K562 treated with DMSO at 1 percent for 12 hours (cell line): Measurements from ENCODE around the gene ZNF768. TPM values are rescaled to one million over a fixed set of nuclear protein-coding genes. Genes with fewer than 3 reads are reported as not detected.

Source experiments
- total RNA-seq: library from RNA; unstranded; fragments of 300-600 nt; gene quantifications from 2 replicates; pipeline ENCODE4 v1.2.3, GENCODE V29; 2022; ENCODE audit not compliant: insufficient read depth

ZNF768 gene
- total RNA-seq = 56.9 and 67.2 TPM in 2 replicates

GRCh38 chr16:30526137-30526822 lies at the start of gene ZNF768:
Gene ZNF768 (minus strand): TSS chr16:30526566. CDS start chr16:30526413, 153 bp downstream.

GRCh38 chr16:30571445-30572322 lies 45.3 kb upstream of the ZNF768 start, which contains the start of gene ZNF688:
Gene ZNF688 (minus strand): TSS chr16:30571714. CDS start chr16:30571629, 85 bp downstream.

DNA sequence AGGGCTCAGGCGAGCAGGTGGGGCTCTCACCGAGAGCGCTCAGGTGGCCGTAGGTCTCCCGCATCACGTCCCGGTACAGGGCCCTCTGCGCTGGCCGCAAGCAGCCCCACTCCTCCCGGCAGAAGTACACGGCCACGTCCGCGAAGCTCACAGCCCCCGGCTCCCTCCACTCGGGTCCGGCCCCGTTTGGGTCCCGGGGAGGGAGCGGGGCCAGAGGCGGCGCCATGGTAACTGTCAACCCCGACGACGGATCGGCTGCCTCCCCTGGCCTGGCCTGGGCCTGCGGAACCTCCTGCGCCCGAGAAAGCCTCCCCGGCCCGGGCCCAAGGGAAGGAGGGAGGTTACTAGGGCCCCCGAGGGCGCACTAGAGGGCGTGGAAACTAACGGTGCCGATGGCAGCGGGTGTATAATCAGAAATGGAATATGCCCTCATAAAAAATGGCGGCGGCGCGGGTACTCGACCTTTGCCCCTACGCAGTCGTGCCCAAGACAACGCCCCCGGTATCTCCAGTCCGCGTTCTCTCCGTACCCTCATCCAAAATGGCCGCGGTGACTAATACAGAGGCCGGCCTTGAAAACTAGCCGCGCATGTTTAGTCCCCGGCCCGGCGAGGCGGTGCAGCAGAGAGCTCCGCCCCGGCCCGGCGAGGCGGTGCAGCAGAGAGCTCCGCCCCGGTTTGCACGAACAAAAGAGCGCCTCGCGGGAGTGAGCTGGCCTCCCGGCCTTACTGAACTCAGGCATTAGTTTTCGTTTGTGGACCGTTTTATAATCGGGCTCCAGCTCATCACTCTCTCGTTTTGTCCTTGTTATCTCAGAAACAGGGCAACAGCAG lies 31.8 kb upstream of the ZNF768 start, which contains the start of gene ZNF764:
TSS of gene ZNF764 (minus strand) at position 418 of the 832 bp plus-strand sequence. CDS start at position 226, 192 bp downstream.

GRCh38 chr16:30534368-30535105 lies 8.2 kb upstream of the ZNF768 start, which contains the start of gene ZNF747:
Gene ZNF747 (minus strand): TSS chr16:30534858. CDS start chr16:30534679, 179 bp downstream.

Other genes starting within 250 kb of the ZNF768 start
- 27.5 and 38.1 TPM in 2 replicates for gene CD2BP2, start 171.3 kb downstream of the ZNF768 start, total RNA-seq
- 48.7 and 64.0 TPM in 2 replicates for gene TBC1D10B, start 156.1 kb downstream of the ZNF768 start, total RNA-seq
- not detected in 2 replicates for gene MYL11, start 151.8 kb downstream of the ZNF768 start, total RNA-seq
- 1.9 and 3.5 TPM in 2 replicates for gene SEPTIN1, start 144.0 kb downstream of the ZNF768 start, total RNA-seq
- 8.8 and 9.4 TPM in 2 replicates for gene ZNF48, start 131.1 kb downstream of the ZNF768 start, total RNA-seq
- 14.6 and 19.6 TPM in 2 replicates for gene ZNF771, start 119.0 kb downstream of the ZNF768 start, total RNA-seq
- 46.3 and 71.8 TPM in 2 replicates for gene DCTPP1, start 96.5 kb downstream of the ZNF768 start, total RNA-seq
- 57.8 and 99.0 TPM in 2 replicates for gene SEPHS2, start 80.7 kb downstream of the ZNF768 start, total RNA-seq
- 0.15 TPM in 1 of 2 replicates, not detected in the other for gene ITGAL, start 53.8 kb downstream of the ZNF768 start, total RNA-seq
- gene ZNF747, start 8.3 kb upstream of the ZNF768 start, total RNA-seq = 1.8 and 3.8 TPM in 2 replicates
- 7.4 and 9.7 TPM in 2 replicates for gene ZNF764, start 31.8 kb upstream of the ZNF768 start, total RNA-seq
- gene ZNF688, start 45.1 kb upstream of the ZNF768 start, total RNA-seq = 10.1 and 13.2 TPM in 2 replicates
- 2.3 and 6.7 TPM in 2 replicates for gene ZNF785, start 59.1 kb upstream of the ZNF768 start, total RNA-seq
- gene ZNF689, start 83.8 kb upstream of the ZNF768 start, total RNA-seq = 6.9 and 13.4 TPM in 2 replicates
- gene PRR14, start 124.4 kb upstream of the ZNF768 start, total RNA-seq = 61.1 and 69.1 TPM in 2 replicates
- gene FBRS, start 131.9 kb upstream of the ZNF768 start, total RNA-seq = 26.4 and 62.6 TPM in 2 replicates
- 1.5 and 45.9 TPM in 2 replicates for gene SRCAP, start 172.6 kb upstream of the ZNF768 start, total RNA-seq
- 37.2 and 46.3 TPM in 2 replicates for gene PHKG2, start 221.9 kb upstream of the ZNF768 start, total RNA-seq
- gene CFAP119, start 235.5 kb upstream of the ZNF768 start, total RNA-seq = 7.9 and 8.0 TPM in 2 replicates
- 48.2 and 91.4 TPM in 2 replicates for gene RNF40, start 235.8 kb upstream of the ZNF768 start, total RNA-seq